ENCODE measurements around the gene MTHFD2L. TPM values are rescaled to one million over a fixed set of nuclear protein-coding genes. Genes with fewer than 3 reads are reported as not detected.

MTHFD2L gene
- total and polyA plus RNA-seq, 10 of the 15 experiments (the other 5 are each of a cell fraction or from before 2014, with no cell fraction given), result 4.8 to 25.4 (median 14.4) TPM

DNA sequence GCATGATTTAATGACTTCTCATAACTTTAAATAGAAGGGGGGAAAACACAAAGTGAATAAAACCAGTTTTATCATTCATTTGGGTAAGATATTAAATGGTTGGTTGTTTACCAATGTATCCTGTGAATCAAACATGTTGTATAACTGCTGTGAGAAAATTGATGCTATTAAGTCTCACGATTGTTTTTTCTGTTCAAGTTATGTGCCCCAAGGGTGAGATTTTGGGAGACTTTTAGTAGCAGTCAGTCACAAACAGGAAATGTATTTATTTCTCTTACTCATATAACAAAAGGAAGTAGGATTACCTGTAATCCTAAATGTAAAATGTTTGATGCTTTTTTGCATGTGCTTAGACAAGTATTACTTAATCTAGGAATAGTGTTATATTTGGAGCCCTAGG is 39.2 kb downstream of the MTHFD2L start:
- peak; percentile 52 for FAIRE-seq
- 0% methylated on average over 1 of the region's 1 CpG for WGBS (ENCODE audit: insufficient coverage, insufficient replicate concordance, low lambda C conversion rate, missing lambda C conversion rate)
- SMC1A ChIA-PET (ENCODE audit: uncharacterized antibody, unreplicated experiment), result interaction anchor here (0.6 to 4.2 kb wide), 3 partner anchors 8 to 1023 kb away, joined by 3 to 15 read pairs (median 5); no protein-coding TSS in a partner anchor
- Histone ChIP-seq H3K36me3 (ENCODE audit: control insufficient read depth in 2 of 2, insufficient read depth in 2 of 2, low read length in 1 of 2) (no peaks in the 10 kb centered on the region), H3K4me1 (ENCODE audit: control insufficient read depth, insufficient read depth, low read length) (peaks cover 18% of the 10 kb centered on the region), H4K20me1 (ENCODE audit: control insufficient read depth, insufficient read depth) (no peaks in the 10 kb centered on the region), H3K27me3 (replicated peaks in 1 of 2; ENCODE audit: control insufficient read depth in 2 of 2, insufficient read depth in 2 of 2, low read length in 1 of 2) (no peaks in the 10 kb centered on the region), H3K27ac (ENCODE audit: control insufficient read depth, insufficient read depth) (peak overlapping the region; percentile 58), H3K9me3 (replicated peaks; ENCODE audit: control insufficient read depth, insufficient read depth, low read length) (no peaks in the 10 kb centered on the region), H3K79me2 (ENCODE audit: control insufficient read depth, insufficient read depth, low read length) (no peaks in the 10 kb centered on the region), H3K4me3 (no peak overlapping the region), H3K4me2 (ENCODE audit: control insufficient read depth, insufficient read depth) (no peak overlapping the region), H3K9ac (ENCODE audit: control insufficient read depth, insufficient read depth, low read length) (no peak overlapping the region), H2AFZ (ENCODE audit: control insufficient read depth, low read depth, low read length) (peak overlapping the region; percentile 45)
- in situ Hi-C loops (cut with MboI), result loop anchor here (10.0 kb wide), 1 partner anchor 478 kb away; no protein-coding TSS in a partner anchor
- POLR2A ChIA-PET, result no interaction called here
- BruUV-seq (replicated peaks), result no TSS peak
- intact Hi-C loops (cut with micrococcal nuclease; ENCODE audit: unreplicated experiment), result no loop called here
- CTCF ChIA-PET, result interaction anchor here (0.6 to 6.2 kb wide), 3 partner anchors 8 to 72 kb away, joined by 3 to 48 read pairs (median 10); no protein-coding TSS in a partner anchor
- DNase-seq (ENCODE audit: low read depth, low spot score), result peak; percentile 21
- ATAC-seq, result peak; percentile 34; the same call in 2 of the 3 replicates
- RAD21 ChIA-PET (ENCODE audit: unreplicated experiment), result no interaction called here
- TF ChIP-seq ZNF622 (IDR thresholded peaks at IDR 0.05) (no peak), TCF12 (IDR thresholded peaks at IDR 0.05; ENCODE audit: low read depth, low read length) (no peak), KDM1A (IDR thresholded peaks at IDR 0.05; ENCODE audit: borderline replicate concordance) (no peak), RFX5 (IDR thresholded peaks at IDR 0.05; ENCODE audit: low read depth, low read length) (no peak), ZNF217 (IDR thresholded peaks at IDR 0.05) (no peak), MEF2B (IDR thresholded peaks at IDR 0.05; ENCODE audit: partially characterized antibody, poor library complexity, severe bottlenecking) (peak; percentile 19), CBX3 (IDR thresholded peaks at IDR 0.05; ENCODE audit: borderline replicate concordance, low read depth) (no peak), ZBED1 (IDR thresholded peaks at IDR 0.05; ENCODE audit: borderline replicate concordance) (no peak), POLR2AphosphoS5 (IDR thresholded peaks at IDR 0.05; ENCODE audit: low read length) (no peak), MTA3 (IDR thresholded peaks at IDR 0.05; ENCODE audit: borderline replicate concordance, low read length) (no peak), NFIC (IDR thresholded peaks at IDR 0.05; ENCODE audit: low read depth, low read length) (0 out of 2 replicates have a peak, but pooled peaks have one; percentile 33)
- TF ChIP-seq, protein P1, sequence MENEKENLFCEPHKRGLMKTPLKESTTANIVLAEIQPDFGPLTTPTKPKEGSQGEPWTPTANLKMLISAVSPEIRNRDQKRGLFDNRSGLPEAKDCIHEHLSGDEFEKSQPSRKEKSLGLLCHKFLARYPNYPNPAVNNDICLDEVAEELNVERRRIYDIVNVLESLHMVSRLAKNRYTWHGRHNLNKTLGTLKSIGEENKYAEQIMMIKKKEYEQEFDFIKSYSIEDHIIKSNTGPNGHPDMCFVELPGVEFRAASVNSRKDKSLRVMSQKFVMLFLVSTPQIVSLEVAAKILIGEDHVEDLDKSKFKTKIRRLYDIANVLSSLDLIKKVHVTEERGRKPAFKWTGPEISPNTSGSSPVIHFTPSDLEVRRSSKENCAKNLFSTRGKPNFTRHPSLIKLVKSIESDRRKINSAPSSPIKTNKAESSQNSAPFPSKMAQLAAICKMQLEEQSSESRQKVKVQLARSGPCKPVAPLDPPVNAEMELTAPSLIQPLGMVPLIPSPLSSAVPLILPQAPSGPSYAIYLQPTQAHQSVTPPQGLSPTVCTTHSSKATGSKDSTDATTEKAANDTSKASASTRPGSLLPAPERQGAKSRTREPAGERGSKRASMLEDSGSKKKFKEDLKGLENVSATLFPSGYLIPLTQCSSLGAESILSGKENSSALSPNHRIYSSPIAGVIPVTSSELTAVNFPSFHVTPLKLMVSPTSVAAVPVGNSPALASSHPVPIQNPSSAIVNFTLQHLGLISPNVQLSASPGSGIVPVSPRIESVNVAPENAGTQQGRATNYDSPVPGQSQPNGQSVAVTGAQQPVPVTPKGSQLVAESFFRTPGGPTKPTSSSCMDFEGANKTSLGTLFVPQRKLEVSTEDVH (IDR thresholded peaks at IDR 0.05; ENCODE audit: low read depth, partially characterized antibody), result no peak
- TF ChIP-seq, protein P2, sequence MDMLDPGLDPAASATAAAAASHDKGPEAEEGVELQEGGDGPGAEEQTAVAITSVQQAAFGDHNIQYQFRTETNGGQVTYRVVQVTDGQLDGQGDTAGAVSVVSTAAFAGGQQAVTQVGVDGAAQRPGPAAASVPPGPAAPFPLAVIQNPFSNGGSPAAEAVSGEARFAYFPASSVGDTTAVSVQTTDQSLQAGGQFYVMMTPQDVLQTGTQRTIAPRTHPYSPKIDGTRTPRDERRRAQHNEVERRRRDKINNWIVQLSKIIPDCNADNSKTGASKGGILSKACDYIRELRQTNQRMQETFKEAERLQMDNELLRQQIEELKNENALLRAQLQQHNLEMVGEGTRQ (IDR thresholded peaks at IDR 0.05; ENCODE audit: borderline replicate concordance, low read depth, low read length), result no peak
- TF ChIP-seq, protein P3, sequence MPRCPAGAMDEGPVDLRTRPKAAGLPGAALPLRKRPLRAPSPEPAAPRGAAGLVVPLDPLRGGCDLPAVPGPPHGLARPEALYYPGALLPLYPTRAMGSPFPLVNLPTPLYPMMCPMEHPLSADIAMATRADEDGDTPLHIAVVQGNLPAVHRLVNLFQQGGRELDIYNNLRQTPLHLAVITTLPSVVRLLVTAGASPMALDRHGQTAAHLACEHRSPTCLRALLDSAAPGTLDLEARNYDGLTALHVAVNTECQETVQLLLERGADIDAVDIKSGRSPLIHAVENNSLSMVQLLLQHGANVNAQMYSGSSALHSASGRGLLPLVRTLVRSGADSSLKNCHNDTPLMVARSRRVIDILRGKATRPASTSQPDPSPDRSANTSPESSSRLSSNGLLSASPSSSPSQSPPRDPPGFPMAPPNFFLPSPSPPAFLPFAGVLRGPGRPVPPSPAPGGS (IDR thresholded peaks at IDR 0.05; ENCODE audit: borderline replicate concordance, insufficient read depth, low read depth, low read length, poor library complexity, severe bottlenecking), result peak; percentile 26
- TF ChIP-seq, protein P4, sequence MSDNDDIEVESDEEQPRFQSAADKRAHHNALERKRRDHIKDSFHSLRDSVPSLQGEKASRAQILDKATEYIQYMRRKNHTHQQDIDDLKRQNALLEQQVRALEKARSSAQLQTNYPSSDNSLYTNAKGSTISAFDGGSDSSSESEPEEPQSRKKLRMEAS (IDR thresholded peaks at IDR 0.05; ENCODE audit: low read depth, low read length), result no peak
- TF ChIP-seq, protein P5, sequence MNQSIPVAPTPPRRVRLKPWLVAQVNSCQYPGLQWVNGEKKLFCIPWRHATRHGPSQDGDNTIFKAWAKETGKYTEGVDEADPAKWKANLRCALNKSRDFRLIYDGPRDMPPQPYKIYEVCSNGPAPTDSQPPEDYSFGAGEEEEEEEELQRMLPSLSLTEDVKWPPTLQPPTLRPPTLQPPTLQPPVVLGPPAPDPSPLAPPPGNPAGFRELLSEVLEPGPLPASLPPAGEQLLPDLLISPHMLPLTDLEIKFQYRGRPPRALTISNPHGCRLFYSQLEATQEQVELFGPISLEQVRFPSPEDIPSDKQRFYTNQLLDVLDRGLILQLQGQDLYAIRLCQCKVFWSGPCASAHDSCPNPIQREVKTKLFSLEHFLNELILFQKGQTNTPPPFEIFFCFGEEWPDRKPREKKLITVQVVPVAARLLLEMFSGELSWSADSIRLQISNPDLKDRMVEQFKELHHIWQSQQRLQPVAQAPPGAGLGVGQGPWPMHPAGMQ (IDR thresholded peaks at IDR 0.05; ENCODE audit: borderline replicate concordance), result no peak
